GM19324 (cell line): Measurements from ENCODE around the gene PXYLP1.

ENCODE experiments used
- ATAC-seq: cut with Tn5 transposase; IDR thresholded peaks from one replicate; pipeline ENCODE4 v1.9.1; 2021; ENCODE audit warnings: mild to moderate bottlenecking, moderate library complexity; ENCODE audit not compliant: unreplicated experiment, low FRiP score

Gene PXYLP1

DNA sequence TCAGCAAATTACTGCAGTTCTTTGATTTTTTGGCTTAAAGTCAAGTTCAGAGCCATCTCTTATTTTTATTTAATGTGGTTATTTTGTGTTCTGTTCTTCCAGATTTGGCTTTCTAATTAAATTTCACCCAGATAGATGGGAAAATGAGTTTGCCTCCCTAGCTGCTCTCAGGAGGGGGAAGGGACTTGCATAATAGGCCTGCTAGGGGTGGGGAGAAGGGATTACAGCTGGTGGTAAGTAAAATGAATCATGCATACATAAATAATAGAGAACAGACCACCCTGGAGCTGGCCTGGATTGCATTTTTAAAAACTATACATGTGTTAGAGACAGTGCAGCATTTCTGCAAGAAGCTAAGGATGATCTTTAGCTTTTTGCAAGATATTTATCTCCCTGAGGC is 3.9 kb upstream of the PXYLP1 start:
- ATAC-seq = no peak

DNA sequence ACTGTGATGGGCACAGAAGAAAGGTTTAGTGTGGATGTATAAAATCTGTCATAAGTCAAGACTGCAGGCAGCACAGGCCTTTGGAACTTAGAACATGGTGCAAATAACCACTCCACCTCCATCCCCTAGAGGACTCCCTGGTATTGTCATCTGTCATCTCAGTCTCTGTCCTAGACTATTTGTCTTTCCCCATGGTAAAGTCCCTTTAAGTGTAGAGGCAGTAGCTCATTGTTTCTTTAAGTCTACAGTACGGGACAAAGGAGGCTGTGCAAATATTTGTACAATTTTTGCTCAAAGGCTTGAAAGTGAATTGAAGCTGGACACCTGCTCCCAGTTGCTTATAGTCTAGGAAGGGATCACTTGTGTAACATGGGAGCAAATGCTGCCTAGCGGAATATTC is 3.2 kb upstream of the PXYLP1 start:
- no peak for ATAC-seq

- no peak for ATAC-seq
Measured at GRCh38 chr3:141229132-141229531, 2.5 kb upstream of the PXYLP1 start.

DNA sequence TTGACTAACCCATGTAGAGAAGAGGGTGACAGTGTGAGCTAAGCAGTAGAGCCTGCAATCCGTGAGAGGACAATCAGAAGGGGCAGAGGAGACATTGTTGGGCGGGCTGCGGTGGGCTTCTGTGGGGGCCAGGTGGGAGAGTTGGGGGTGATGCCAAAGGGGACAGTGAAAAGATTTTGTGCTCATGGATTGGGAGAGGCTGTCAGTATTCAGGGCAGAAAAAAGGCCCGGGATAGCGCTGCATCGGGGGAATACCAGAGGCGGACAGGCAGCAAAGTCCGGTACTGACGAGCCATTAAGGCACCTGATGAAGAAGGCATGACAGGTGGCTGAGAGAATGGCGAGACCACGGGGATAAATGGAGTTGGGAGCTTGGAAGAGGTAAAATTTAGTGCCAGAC is 1.3 kb upstream of the PXYLP1 start:
- ATAC-seq = no peak

DNA sequence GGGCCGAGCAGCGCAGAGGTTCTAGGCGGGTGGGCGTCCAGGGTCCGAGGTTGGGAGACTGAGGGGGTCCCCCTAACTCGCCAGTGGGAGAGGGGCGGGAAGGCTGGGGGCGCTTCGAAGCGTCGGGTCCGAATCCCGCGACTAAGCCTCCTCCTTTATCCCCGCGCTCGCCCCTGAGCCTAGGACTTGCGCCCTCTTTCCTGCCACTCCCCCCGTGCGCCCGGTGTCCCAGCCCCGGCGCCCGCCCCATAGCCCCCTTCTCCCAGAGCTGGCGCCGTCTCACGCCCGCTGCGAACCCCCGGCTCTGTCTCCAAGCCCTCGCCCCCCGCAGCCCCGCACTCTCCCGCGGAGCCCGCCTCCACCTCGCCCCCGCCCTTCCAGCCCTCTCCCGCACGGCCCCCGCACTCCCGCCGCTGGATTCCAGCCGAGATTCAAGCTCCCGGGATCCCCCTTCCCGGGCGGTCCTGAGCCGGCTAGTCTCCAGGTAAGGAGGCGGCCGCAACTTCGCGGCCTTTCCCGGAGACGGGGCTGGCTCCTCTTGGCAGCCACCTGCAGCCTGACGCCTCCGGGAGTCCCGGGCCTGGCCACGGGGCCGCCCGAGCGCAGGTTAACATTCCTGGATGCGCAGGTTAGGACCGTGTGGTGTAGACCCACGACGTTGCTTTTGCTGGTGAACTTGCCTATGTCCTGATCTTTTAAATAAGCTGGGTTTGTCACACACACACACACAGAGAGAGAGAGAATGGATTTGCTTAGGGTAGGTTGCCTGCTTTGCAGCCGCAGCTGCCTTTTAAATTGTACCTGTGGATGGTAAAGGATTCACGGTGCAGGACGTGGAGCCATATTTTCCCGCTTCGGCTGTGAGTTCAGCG is 563 bp downstream of the PXYLP1 start:
- no peak for ATAC-seq

DNA sequence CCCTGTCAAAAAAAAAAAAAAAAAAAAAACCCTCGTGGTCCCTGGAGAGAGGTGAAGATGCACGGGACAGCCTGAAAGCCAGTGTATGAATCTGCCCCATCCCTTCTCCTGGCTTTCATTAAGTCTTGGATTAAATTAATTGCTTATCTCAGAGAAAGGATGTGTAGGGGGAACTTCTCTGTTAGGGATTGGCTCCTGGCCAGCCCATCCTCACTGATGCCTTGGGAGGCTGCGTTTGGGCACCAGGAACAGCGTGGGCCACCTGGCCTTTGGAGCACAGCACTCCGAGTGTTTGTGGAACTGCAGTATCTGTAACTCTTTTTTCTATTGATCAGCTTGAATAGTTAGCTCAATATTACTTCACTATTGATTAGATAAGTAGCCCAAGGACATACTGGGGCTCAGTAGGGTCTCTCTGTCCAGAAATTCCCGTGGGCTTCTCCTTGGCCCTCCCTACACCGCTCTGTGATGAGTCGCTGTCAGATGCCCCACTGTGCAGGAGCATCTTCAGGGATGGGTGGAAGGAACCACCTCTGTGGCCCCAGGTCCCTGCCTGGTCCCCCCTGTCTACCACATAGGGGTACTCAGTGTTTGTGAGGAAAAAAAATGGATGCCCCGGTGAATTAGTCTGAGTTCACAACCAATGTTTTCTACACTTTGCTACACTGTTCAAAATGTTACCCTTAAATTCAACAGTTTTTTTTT is 2.0 kb downstream of the PXYLP1 start:
- no peak for ATAC-seq

DNA sequence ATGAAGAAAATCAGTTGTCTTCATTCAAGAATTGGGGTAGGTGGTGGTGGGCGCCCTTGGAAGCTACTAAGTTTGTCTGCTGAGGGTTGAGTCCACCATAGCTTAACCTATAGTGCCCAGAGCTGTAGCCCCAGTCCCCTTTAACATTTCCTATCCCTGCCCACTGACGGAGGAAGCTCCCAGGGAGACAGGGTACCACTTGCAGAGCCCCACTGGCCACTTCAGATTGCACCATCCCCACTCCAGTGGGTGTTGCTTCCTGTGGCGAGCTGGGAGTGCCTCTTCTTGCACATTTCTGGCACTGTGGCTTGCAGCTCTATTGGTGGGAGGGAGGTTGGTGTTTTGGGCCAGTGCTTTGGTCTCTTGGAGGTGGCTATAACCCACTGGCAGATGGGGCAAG is 2.7 kb downstream of the PXYLP1 start:
- ATAC-seq = no peak

DNA sequence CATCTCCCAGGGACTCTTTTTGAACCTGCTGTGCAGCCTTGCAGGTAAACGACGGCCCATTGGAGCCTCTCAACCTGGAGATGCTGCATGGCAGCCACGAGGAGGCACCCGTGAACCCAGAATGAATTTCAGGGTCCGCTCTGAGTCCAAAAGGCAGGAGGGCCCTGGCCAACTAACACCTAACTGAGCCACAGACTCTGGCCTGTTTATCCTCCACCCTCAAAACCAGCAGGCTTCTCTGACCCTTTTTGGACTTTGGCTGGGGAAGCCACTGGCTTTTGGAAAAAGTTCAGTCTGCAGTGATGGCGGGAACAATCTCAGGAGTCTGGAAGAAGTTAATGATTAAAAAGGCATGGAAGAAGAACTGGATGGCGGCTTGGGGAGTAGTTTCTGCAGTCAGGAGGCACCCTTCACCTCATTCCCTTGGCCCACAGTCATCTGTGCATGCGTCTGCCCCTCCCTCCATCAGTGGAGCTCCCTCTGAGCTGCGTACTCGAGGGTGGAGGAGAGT is 4.1 kb downstream of the PXYLP1 start:
- no peak for ATAC-seq

DNA sequence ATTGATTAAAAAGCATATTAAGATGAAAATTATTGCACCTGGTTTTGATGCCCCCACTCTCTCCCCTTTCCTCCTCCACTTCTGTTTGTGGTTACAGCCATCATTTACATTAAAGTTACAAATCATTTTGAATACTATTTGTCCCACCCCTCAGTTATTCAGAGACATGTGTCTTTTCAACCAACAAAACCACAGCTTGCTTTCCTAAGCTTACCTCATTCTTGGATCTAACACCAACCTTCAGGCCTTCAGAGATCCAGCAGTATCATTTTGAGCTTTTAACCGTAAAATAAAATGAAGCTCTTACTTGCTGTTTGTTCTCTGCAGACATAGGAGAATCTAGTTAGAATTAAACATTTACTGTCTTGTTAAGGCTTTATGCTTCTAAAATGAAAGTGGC is 4.7 kb downstream of the PXYLP1 start:
- ATAC-seq = no peak

DNA sequence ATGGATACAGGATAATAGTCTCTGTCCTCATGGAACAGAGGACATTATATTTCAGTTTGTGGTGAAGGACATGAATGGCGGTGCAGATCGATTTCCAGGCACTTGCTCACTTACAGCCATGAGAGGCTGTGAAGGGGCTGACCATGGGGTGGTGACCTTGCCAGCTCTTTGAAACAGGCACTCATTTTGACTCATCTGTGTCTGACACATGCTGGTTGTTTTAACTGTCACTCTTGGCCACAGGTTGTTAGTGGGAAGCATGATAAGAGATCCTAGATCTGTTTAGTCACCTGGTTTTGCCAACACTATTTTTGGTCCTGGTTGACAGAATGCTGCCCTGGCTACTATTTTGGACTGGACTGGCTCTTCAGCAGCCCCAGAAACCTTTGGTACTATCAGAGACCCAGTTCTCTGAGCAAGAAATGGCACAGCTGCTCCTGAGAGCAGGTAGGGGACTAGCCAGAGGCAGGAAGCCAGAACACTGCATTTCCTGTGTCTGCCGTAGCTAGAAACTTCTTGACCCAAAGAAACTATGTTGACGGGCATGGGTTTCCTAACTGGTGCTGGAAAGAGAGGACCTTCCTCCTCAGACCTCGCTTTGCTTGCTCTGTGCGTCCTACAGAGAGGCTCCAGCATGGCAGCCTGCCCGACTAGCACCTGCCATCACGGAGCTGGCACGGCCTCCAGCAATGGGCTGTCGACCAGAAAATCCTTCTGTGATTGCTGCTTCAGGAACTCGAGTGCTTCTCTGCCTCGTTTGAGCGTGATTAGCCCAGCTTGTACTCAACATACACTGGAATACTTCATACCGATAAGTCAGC is 6.3 kb downstream of the PXYLP1 start:
- ATAC-seq = no peak

DNA sequence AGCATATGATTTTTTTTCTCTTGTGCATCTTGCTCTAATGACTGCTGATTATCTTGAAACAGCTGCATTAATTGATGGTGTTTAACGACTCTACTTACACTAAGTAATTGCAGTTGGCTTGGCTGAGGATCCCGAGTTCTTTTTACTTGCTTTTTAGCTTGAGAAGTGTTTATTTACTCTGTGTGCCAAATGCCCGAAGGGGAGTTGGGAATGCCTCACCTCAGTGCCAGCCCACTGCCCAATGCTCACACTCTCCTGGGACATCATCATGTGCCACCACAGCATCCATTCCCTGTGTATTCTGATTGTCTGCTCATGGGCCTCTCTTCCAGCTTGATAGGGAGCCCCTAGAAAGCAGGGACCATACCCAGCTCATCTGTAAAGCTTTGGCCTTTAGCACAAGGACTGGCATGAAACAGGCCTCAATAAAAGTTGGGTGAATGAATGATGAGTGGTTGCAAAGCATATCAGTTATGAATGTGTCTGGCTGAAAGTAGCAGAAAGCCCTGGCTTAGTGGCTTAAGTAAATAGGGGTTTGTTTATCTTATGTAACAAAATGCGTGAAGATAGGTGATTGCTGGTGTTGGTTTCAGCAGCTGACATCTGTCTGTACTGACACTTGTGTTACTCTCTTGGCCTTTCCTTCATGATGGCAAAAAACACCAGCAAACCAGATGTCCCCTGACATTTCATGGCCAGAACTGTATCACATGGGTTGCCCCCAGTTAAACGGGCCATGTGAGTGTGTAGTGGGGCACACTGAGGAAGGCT is 8.1 kb downstream of the PXYLP1 start:
- no peak for ATAC-seq

DNA sequence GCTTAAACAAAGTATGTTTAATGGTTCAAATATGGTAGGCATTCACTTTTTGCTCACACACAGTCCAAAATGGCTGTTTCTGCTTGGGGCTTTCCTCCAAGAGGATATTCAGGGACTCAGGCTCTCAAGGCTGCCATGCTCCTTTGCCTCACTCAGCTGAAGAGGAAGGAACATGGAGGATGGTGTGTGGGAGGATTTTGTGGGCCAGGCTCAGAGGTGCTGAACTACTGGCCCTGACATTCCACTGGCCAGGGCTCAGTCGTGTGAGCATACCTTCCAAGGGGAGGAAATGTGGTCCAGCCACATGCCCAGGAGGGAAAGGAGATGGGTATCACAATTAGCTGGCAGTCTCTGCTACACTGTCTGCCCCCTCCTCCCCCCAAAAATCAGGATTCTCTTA is 8.7 kb downstream of the PXYLP1 start:
- no peak for ATAC-seq

DNA sequence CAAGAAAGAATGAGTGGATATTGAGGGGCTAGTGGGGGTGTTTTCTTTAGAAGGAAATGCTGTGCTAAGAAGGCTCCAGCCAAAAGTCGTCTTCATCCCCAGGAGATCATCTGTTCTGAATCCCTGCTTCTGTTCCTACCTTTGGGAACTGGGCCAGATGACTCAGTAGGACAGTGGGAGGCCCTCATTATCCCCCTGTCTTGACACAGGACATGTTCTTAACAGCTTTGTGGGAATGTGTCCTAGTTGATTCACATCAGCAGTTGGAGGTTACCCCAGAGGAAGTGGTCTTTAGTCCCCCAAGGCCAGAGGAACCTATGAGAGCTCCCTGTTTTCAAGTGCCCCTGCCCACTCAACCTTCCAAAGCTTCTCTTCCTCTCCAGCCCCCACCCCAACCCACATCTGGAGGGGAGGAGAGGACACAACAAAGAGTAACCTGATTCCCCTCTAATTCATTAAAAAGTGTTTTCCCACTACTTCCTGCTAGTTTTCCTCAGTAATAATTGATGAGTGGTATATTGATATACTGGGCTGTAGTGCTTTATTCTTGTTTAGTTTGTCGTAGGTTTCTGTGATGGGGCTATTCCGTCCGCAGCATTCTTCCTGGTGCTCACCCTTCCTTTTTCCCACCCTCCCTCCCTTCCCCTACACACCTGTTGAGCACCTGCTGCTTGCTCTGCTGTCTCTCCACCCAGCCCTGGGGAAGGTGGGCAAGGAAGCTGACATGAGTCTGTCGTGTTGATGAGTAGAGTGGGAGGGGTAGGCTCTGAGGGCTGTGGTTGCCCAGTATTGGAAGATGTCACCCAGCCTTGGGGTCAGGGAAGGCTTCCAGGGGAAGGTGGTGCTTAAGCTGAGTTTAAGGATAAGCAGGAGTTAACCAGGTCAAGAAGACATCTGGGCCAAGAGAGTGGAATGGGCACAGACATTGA is 9.3 kb downstream of the PXYLP1 start:
- no peak for ATAC-seq

- ATAC-seq = no peak
Measured at GRCh38 chr3:141241616-141242376, 10.2 kb downstream of the PXYLP1 start.

DNA sequence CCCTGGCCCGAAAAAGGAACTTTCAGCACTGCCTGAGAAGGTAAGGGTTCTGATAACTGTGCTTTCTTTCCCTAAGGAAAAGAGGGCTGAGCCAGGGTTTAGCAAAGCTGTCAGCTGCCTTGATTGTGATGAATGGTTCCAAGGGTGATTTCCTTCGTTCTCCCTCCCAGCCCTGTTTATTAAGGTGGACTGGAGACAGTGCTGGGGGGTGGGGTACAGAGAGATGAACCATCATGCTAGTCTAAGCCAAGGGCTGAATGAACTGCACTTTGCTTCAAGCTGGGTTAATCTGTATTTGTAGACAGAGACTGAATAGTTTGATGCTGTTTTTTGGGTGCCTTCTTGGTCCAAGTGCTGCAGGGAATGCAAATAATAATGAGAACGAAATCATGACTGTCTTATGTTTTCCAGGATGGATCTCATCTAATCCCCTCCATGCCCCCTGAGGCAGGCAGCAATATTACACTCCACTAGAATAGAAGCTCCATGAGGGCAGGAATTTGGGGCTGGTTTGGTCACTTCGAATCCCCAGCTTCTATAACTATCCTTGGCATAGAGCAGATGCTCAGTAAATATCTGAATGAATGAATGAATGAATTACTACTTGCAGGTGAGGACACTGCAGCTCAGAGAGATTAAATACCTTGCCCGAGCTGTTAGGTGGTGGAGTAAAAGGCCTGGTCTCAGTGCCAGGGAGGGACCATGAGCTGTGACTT is 10.9 kb downstream of the PXYLP1 start:
- ATAC-seq = no peak

GRCh38 chr3:141243271-141243707 is 11.7 kb downstream of the PXYLP1 start:
- no peak for ATAC-seq

GRCh38 chr3:141246224-141246957 is 14.8 kb downstream of the PXYLP1 start:
- ATAC-seq = no peak
